ENCODE results near the gene SPTBN1.

DNA sequence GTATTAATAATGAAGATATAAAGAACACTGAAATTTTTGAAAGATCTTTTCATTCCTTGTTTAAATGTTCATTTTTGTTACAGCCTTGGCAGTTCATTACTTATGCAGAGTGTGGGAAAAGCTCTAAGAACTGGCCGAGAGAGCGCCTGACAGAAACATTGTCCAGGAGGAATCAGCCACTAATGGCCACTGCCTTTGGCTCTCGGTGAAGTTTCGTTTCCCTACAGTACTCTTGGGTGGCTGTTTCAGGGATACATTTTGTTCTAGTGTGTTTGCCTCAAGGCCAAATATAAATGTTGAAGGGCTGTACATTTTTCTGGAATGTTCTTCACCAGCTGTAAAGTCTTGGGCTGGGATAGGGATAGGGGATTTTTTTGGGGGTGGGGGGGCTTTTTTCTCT, 10.7 kb downstream of the SPTBN1 start:
- TF ChIP-seq EZH2phosphoT487 (IDR thresholded peaks at IDR 0.05; ENCODE audit: insufficient read depth, low read depth) (no peak), EZH2 (IDR thresholded peaks at IDR 0.05; ENCODE audit: insufficient read depth, poor library complexity, severe bottlenecking) (no peak)

Data from GM23248 (cell line).